ENCODE measurements around the gene ACVRL1. TPM values are rescaled to one million over a fixed set of nuclear protein-coding genes. Genes with fewer than 3 reads are reported as not detected.

Gene ACVRL1
- polyA plus RNA-seq, 1 donor (not counting 4 experiments of a cell fraction or from before 2014, with no cell fraction given): not detected

GRCh38 chr12:51886021-51886710, 21.1 kb upstream of the ACVRL1 start:
- H3K27ac ChIP-seq (ENCODE audit: control insufficient read depth, insufficient read depth, low read length): no peak overlapping the region
- no peak for FAIRE-seq
- H3K4me2 ChIP-seq (ENCODE audit: control insufficient read depth, extremely low read depth, insufficient read depth, low read depth, low read length): no peak overlapping the region
- no peak overlapping the region for H3K9ac ChIP-seq (ENCODE audit: control insufficient read depth, extremely low read depth, insufficient read depth, low read length)
- DNase-seq (ENCODE audit: low read depth, low spot score): no peak
- no peak overlapping the region for H3K4me3 ChIP-seq (ENCODE audit: control insufficient read depth in 2 of 3, extremely low read depth in 1 of 3, insufficient read depth in 2 of 3, low read depth in 1 of 3, low read length in 3 of 3)
- TF ChIP-seq CTCF (optimal IDR thresholded peaks at IDR 0.05 in 1 of 3, IDR thresholded peaks at IDR 0.05 in 1 of 3, conservative IDR thresholded peaks at IDR 0.05 in 1 of 3; ENCODE audit: extremely low read depth in 1 of 3, insufficient read depth in 2 of 3, low read length in 3 of 3) (no peak), EZH2 (IDR thresholded peaks at IDR 0.05; ENCODE audit: low read length) (no peak)
- no peaks in the 10 kb centered on the region for H3K79me2 ChIP-seq (ENCODE audit: control insufficient read depth, insufficient read depth, low read length)
- H3K27me3 ChIP-seq (ENCODE audit: control insufficient read depth, extremely low read depth, insufficient read depth, low read length): peaks cover 10% of the 10 kb centered on the region
- H3K4me1 ChIP-seq (ENCODE audit: control insufficient read depth, extremely low read depth, insufficient read depth, low read length): peaks cover 4% of the 10 kb centered on the region
- H3K9me1 ChIP-seq (ENCODE audit: control insufficient read depth, extremely low read depth, insufficient read depth, low read length): no peaks in the 10 kb centered on the region
- H2AFZ ChIP-seq (ENCODE audit: control insufficient read depth, low read length): no peak overlapping the region
- H3K36me3 ChIP-seq (ENCODE audit: control insufficient read depth in 2 of 2, extremely low read depth in 1 of 2, insufficient read depth in 2 of 2, low read length in 2 of 2): no peaks in the 10 kb centered on the region
- dilution Hi-C loops (cut with MboI; ENCODE audit: extremely low pct_ligation_motif_present, low sequenced_read_pairs): no loop called here
- H4K20me1 ChIP-seq (ENCODE audit: control insufficient read depth, extremely low read depth, insufficient read depth, low read length): no peaks in the 10 kb centered on the region
- no peaks in the 10 kb centered on the region for H3K9me3 ChIP-seq (ENCODE audit: control insufficient read depth, low read depth, low read length)

GRCh38 chr12:51887476-51888315, 19.6 kb upstream of the ACVRL1 start, which contains the start of gene ANKRD33:
TSS of gene ANKRD33 (plus strand) at chr12:51888103. CDS start at chr12:51888187, 84 bp downstream.
- Histone ChIP-seq H3K9me3 (ENCODE audit: control insufficient read depth, low read depth, low read length) (no peaks in the 10 kb centered on the region), H3K27ac (ENCODE audit: control insufficient read depth, insufficient read depth, low read length) (no peak within 1 kb of the TSS), H3K4me1 (ENCODE audit: control insufficient read depth, extremely low read depth, insufficient read depth, low read length) (peaks cover 4% of the 10 kb centered on the region), H3K79me2 (ENCODE audit: control insufficient read depth, insufficient read depth, low read length) (no peaks in the 10 kb centered on the region), H2AFZ (ENCODE audit: control insufficient read depth, low read length) (no peak within 1 kb of the TSS), H3K9ac (ENCODE audit: control insufficient read depth, extremely low read depth, insufficient read depth, low read length) (no peak within 1 kb of the TSS), H3K9me1 (ENCODE audit: control insufficient read depth, extremely low read depth, insufficient read depth, low read length) (no peaks in the 10 kb centered on the region), H3K4me3 (ENCODE audit: control insufficient read depth in 2 of 3, extremely low read depth in 1 of 3, insufficient read depth in 2 of 3, low read depth in 1 of 3, low read length in 3 of 3) (no peak within 1 kb of the TSS), H3K4me2 (ENCODE audit: control insufficient read depth, extremely low read depth, insufficient read depth, low read depth, low read length) (peak within 1 kb of the TSS; percentile 17), H3K27me3 (ENCODE audit: control insufficient read depth, extremely low read depth, insufficient read depth, low read length) (peaks cover 10% of the 10 kb centered on the region), H4K20me1 (ENCODE audit: control insufficient read depth, extremely low read depth, insufficient read depth, low read length) (no peaks in the 10 kb centered on the region), H3K36me3 (ENCODE audit: control insufficient read depth in 2 of 2, extremely low read depth in 1 of 2, insufficient read depth in 2 of 2, low read length in 2 of 2) (no peaks in the 10 kb centered on the region)
- no peak for FAIRE-seq
- TF ChIP-seq CTCF (optimal IDR thresholded peaks at IDR 0.05 in 1 of 3, IDR thresholded peaks at IDR 0.05 in 1 of 3, conservative IDR thresholded peaks at IDR 0.05 in 1 of 3; ENCODE audit: extremely low read depth in 1 of 3, insufficient read depth in 2 of 3, low read length in 3 of 3): no peak
- no peak for TF ChIP-seq EZH2 (IDR thresholded peaks at IDR 0.05; ENCODE audit: low read length)
- no peak for DNase-seq (ENCODE audit: low read depth, low spot score)
- dilution Hi-C loops (cut with MboI; ENCODE audit: extremely low pct_ligation_motif_present, low sequenced_read_pairs): no loop called here

Measured in keratinocyte (primary cell).